Mesenchymal stem cell (in vitro differentiated cells and primary cell): ENCODE measurements around the gene HNF1B.

ENCODE experiments used
- DNase-seq: peaks from one replicate; pipeline ENCODE4 v3.0.0-alpha.2; 2013
- H2AFZ ChIP-seq: one replicate; pipeline ENCODE4 v1.6.1; 2013; ENCODE audit warnings: low read depth, mild to moderate bottlenecking, control low read depth, inconsistent platforms, low read length, moderate library complexity
- H2AK5ac ChIP-seq: 2 replicates; pipeline ENCODE4 v1.6.1; 2013; ENCODE audit warnings: low read length, moderate library complexity, mild to moderate bottlenecking, inconsistent platforms; ENCODE audit not compliant: severe bottlenecking
- H2BK120ac ChIP-seq: one replicate; pipeline ENCODE4 v1.6.1; 2013; ENCODE audit warnings: low read depth, mild to moderate bottlenecking, inconsistent platforms, low read length, moderate library complexity
- H2BK12ac ChIP-seq, 2 experiments: one replicate each; pipeline ENCODE4 v1.6.1; 2013; ENCODE audit warnings: inconsistent platforms in 2 of 2, low read length in 2 of 2, mild to moderate bottlenecking in 2 of 2, moderate library complexity in 2 of 2, control low read depth in 1 of 2
- H2BK15ac ChIP-seq: one replicate; pipeline ENCODE4 v1.6.1; 2013; ENCODE audit warnings: mild to moderate bottlenecking, low read depth, inconsistent platforms; ENCODE audit not compliant: poor library complexity, severe bottlenecking
- H2BK5ac ChIP-seq: 2 replicates; pipeline ENCODE4 v1.6.1; 2013; ENCODE audit warnings: low read depth, mild to moderate bottlenecking, low read length, control low read depth, inconsistent platforms; ENCODE audit not compliant: poor library complexity, severe bottlenecking
- H3K14ac ChIP-seq, 2 experiments: one replicate each; pipeline ENCODE4 v1.6.1; 2013; ENCODE audit warnings: inconsistent platforms in 2 of 2, low read length in 2 of 2, control low read depth in 1 of 2, mild to moderate bottlenecking in 1 of 2, moderate library complexity in 1 of 2
- H3K18ac ChIP-seq, 2 experiments: one replicate each; pipeline ENCODE4 v1.6.1; 2013; ENCODE audit warnings: inconsistent platforms in 2 of 2, low read length in 2 of 2, control low read depth in 1 of 2, low read depth in 1 of 2, mild to moderate bottlenecking in 1 of 2
- H3K23ac ChIP-seq, 2 experiments: one replicate each; pipeline ENCODE4 v1.6.1; 2013; ENCODE audit warnings: inconsistent platforms in 2 of 2, low read length in 2 of 2, mild to moderate bottlenecking in 2 of 2, moderate library complexity in 2 of 2, control low read depth in 1 of 2
- H3K27ac ChIP-seq: 2 replicates; pipeline ENCODE4 v1.5.1; 2013; ENCODE audit warnings: mild to moderate bottlenecking, moderate library complexity, low read length, control low read depth, inconsistent platforms; ENCODE audit not compliant: poor library complexity, severe bottlenecking
- H3K27me3 ChIP-seq, 2 experiments: 2 replicates each; pipeline versions ENCODE4 v1.6.1 to v1.7.0; 2013; ENCODE audit warnings: low read length in 2 of 2, mild to moderate bottlenecking in 2 of 2, moderate library complexity in 2 of 2, control low read depth in 1 of 2, inconsistent platforms in 1 of 2; ENCODE audit not compliant: control insufficient read depth in 1 of 2, insufficient read depth in 1 of 2
- H3K36me3 ChIP-seq, 2 experiments: 2 replicates each; pipeline versions ENCODE4 v1.6.1 to v1.7.0; 2013; ENCODE audit warnings: low read length in 2 of 2, control low read depth in 1 of 2, inconsistent platforms in 1 of 2, low read depth in 1 of 2, mild to moderate bottlenecking in 1 of 2; ENCODE audit not compliant: insufficient read depth in 2 of 2, control insufficient read depth in 1 of 2
- H3K4ac ChIP-seq, 2 experiments: one replicate each; pipeline ENCODE4 v1.6.1; 2013; ENCODE audit warnings: inconsistent platforms in 2 of 2, low read length in 2 of 2, mild to moderate bottlenecking in 2 of 2, moderate library complexity in 2 of 2, control low read depth in 1 of 2, low read depth in 1 of 2
- H3K4me1 ChIP-seq: 2 replicates; pipeline ENCODE4 v1.6.1; 2013; ENCODE audit warnings: low read depth, low read length, control low read depth; ENCODE audit not compliant: control insufficient read depth, insufficient read depth
- H3K4me2 ChIP-seq: 2 replicates; pipeline ENCODE4 v1.6.1; 2013; ENCODE audit warnings: low read length, mild to moderate bottlenecking, inconsistent platforms; ENCODE audit not compliant: poor library complexity, severe bottlenecking
- H3K4me3 ChIP-seq, 2 experiments: 2 replicates each; pipeline versions ENCODE4 v1.5.1 to v1.7.0; 2013; ENCODE audit warnings: low read length in 2 of 2, mild to moderate bottlenecking in 2 of 2, control low read depth in 1 of 2, low read depth in 1 of 2; ENCODE audit not compliant: insufficient read depth in 1 of 2
- H3K79me1 ChIP-seq: replicated peaks from 2 replicates; pipeline ENCODE4 v1.6.1; 2013; ENCODE audit warnings: mild to moderate bottlenecking, control low read depth, low read length, inconsistent platforms; ENCODE audit not compliant: poor library complexity, severe bottlenecking
- H3K9ac ChIP-seq: 2 replicates; pipeline ENCODE4 v1.7.0; 2013; ENCODE audit warnings: mild to moderate bottlenecking, low read length, moderate library complexity
- H3K9me3 ChIP-seq: 2 replicates; pipeline ENCODE4 v1.7.0; 2013; ENCODE audit warnings: mild to moderate bottlenecking, low read length; ENCODE audit not compliant: control insufficient read depth
- H4K8ac ChIP-seq: one replicate; pipeline ENCODE4 v1.6.1; 2013; ENCODE audit warnings: inconsistent platforms, mild to moderate bottlenecking, low read length, moderate library complexity
- H4K91ac ChIP-seq: one replicate; pipeline ENCODE4 v1.6.1; 2013; ENCODE audit warnings: mild to moderate bottlenecking, low read length, inconsistent platforms
- WGBS: methylation state at CpG from one replicate; pipeline ENCODE4 v1.1.7; 2013; ENCODE audit warnings: mixed read lengths; 5-methylcytosine and 5-hydroxymethylcytosine counted together

Gene HNF1B

GRCh38 chr17:37742116-37742761, 2.6 kb downstream of the HNF1B start:
- 2% methylated on average over 45 of the region's 51 CpGs for WGBS

GRCh38 chr17:37741341-37742115, 3.3 kb downstream of the HNF1B start:
- H3K9ac ChIP-seq: no peak overlapping the region
- H3K18ac ChIP-seq: no peak overlapping the region
- peaks cover 0 to 25% of the 10 kb centered on the region in 2 experiments for H3K36me3 ChIP-seq
- H2BK15ac ChIP-seq: no peak overlapping the region
- DNase-seq: peak; percentile 28
- 18% methylated on average over 12 of the region's 22 CpGs for WGBS
- H3K79me1 ChIP-seq: no peaks in the 10 kb centered on the region
- no peak overlapping the region for H2BK12ac ChIP-seq
- peak overlapping the region in 1 of 2 experiments; percentile 9 for H3K23ac ChIP-seq
- peak overlapping the region; percentile 93 for H2AK5ac ChIP-seq
- peaks cover 0 to 94% of the 10 kb centered on the region in 2 experiments for H3K27me3 ChIP-seq
- no peak overlapping the region for H2AFZ ChIP-seq
- no peak overlapping the region for H3K14ac ChIP-seq
- H3K4me1 ChIP-seq: peaks cover 6% of the 10 kb centered on the region
- peak overlapping the region; percentile 73 to 88 for H3K4me3 ChIP-seq
- H3K9me3 ChIP-seq: no peaks in the 10 kb centered on the region
- peak overlapping the region; percentile 97 for H2BK5ac ChIP-seq
- no peak overlapping the region for H4K8ac ChIP-seq
- H2BK120ac ChIP-seq: no peak overlapping the region
- H3K4ac ChIP-seq: no peak overlapping the region
- peak overlapping the region; percentile 99 for H3K27ac ChIP-seq
- H3K4me2 ChIP-seq: peak overlapping the region; percentile 65
- H4K91ac ChIP-seq: no peak overlapping the region

More at GRCh38 chr17:37742116-37742761, 2.6 kb downstream of the HNF1B start:
- no peak overlapping the region for H3K9ac ChIP-seq
- no peak overlapping the region for H2BK12ac ChIP-seq
- DNase-seq: peak; percentile 50
- H3K4me2 ChIP-seq: peak overlapping the region; percentile 65
- no peak overlapping the region for H4K91ac ChIP-seq
- no peak overlapping the region for H4K8ac ChIP-seq
- H3K23ac ChIP-seq: peak overlapping the region in 1 of 2 experiments; percentile 9
- no peak overlapping the region for H3K14ac ChIP-seq
- H3K36me3 ChIP-seq: peaks cover 0 to 22% of the 10 kb centered on the region in 2 experiments
- peak overlapping the region; percentile 73 to 88 for H3K4me3 ChIP-seq
- H3K4ac ChIP-seq: no peak overlapping the region
- H3K27me3 ChIP-seq: peaks cover 0 to 94% of the 10 kb centered on the region in 2 experiments
- no peak overlapping the region for H3K18ac ChIP-seq
- H2AK5ac ChIP-seq: peak overlapping the region; percentile 93
- no peak overlapping the region for H2AFZ ChIP-seq
- H3K4me1 ChIP-seq: peaks cover 5% of the 10 kb centered on the region
- peak overlapping the region; percentile 97 for H2BK5ac ChIP-seq
- H3K9me3 ChIP-seq: no peaks in the 10 kb centered on the region
- H2BK120ac ChIP-seq: no peak overlapping the region
- no peak overlapping the region for H2BK15ac ChIP-seq
- H3K27ac ChIP-seq: peak overlapping the region; percentile 99
- H3K79me1 ChIP-seq: no peaks in the 10 kb centered on the region

GRCh38 chr17:37740915-37741314, 3.9 kb downstream of the HNF1B start:
- no peak for DNase-seq
- Histone ChIP-seq H3K27ac (no peak overlapping the region), H3K14ac (no peak overlapping the region), H3K18ac (no peak overlapping the region), H2BK12ac (no peak overlapping the region), H2BK120ac (no peak overlapping the region), H3K23ac (no peak overlapping the region), H3K36me3 (peaks cover 0 to 31% of the 10 kb centered on the region in 2 experiments), H3K27me3 (peaks cover 0 to 94% of the 10 kb centered on the region in 2 experiments), H2BK15ac (no peak overlapping the region), H3K4me3 (no peak overlapping the region), H3K79me1 (no peaks in the 10 kb centered on the region), H3K4me1 (peaks cover 8% of the 10 kb centered on the region), H3K9ac (no peak overlapping the region), H2AFZ (no peak overlapping the region), H4K91ac (no peak overlapping the region), H3K4me2 (no peak overlapping the region), H2BK5ac (no peak overlapping the region), H3K4ac (no peak overlapping the region), H3K9me3 (no peaks in the 10 kb centered on the region), H2AK5ac (no peak overlapping the region), H4K8ac (no peak overlapping the region)
- WGBS: 80% methylated on average over 1 of the region's 4 CpGs

GRCh38 chr17:37737971-37738370, 6.9 kb downstream of the HNF1B start:
- peaks cover 0 to 41% of the 10 kb centered on the region in 2 experiments for H3K36me3 ChIP-seq
- H4K91ac ChIP-seq: no peak overlapping the region
- 49% methylated on average over 2 of the region's 2 CpGs for WGBS
- no peak overlapping the region for H2BK120ac ChIP-seq
- H4K8ac ChIP-seq: no peak overlapping the region
- no peak overlapping the region for H3K4ac ChIP-seq
- no peak overlapping the region for H2BK5ac ChIP-seq
- H2BK12ac ChIP-seq: no peak overlapping the region
- H2BK15ac ChIP-seq: no peak overlapping the region
- H3K23ac ChIP-seq: no peak overlapping the region
- H3K4me3 ChIP-seq: no peak overlapping the region
- H3K4me2 ChIP-seq: peak overlapping the region; percentile 38
- H2AFZ ChIP-seq: no peak overlapping the region
- DNase-seq: peak; percentile 34
- peak overlapping the region; percentile 54 for H3K27ac ChIP-seq
- H3K79me1 ChIP-seq: no peaks in the 10 kb centered on the region
- H3K9ac ChIP-seq: no peak overlapping the region
- no peak overlapping the region for H3K18ac ChIP-seq
- H3K4me1 ChIP-seq: peaks cover 15% of the 10 kb centered on the region
- H3K9me3 ChIP-seq: no peaks in the 10 kb centered on the region
- no peak overlapping the region for H3K14ac ChIP-seq
- H3K27me3 ChIP-seq: peaks cover 0 to 88% of the 10 kb centered on the region in 2 experiments
- H2AK5ac ChIP-seq: peak overlapping the region; percentile 6
